ENCODE measurements around the gene SLC4A2. TPM values are rescaled to one million over a fixed set of nuclear protein-coding genes. Genes with fewer than 3 reads are reported as not detected.
A peak's percentile ranks its signal among the peaks of the same experiment; 100 is the strongest.

The SLC4A2 gene
- total RNA-seq, 1 donor from 2014 or later: 66.5 TPM

DNA sequence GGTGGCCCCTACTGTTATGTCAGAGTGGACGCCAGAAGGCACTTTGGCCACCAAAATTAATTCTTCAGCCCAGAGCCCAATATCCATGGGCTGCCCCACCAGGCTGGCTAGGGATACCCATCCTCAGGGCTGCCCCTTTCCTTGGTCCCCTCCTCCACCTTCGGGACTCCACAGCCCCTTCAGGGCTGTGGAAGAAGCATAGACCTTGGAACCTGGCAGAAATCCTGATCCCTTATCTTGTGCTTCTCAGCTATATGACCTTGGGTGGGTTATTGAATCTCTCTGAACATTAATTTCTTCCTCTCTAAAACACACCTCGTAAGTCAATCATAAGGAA, 24.4 kb downstream of the SLC4A2 start:
- H3K36me3 ChIP-seq: no peaks in the 10 kb centered on the region
- H3K27me3 ChIP-seq: no peaks in the 10 kb centered on the region
- peaks cover 62% of the 10 kb centered on the region for H3K4me1 ChIP-seq
- H3K9me3 ChIP-seq: no peaks in the 10 kb centered on the region
- TF ChIP-seq POLR2A (IDR thresholded peaks at IDR 0.05): no peak
- no peak for TF ChIP-seq POLR2AphosphoS5 (IDR thresholded peaks at IDR 0.05; ENCODE audit: insufficient read depth in 1 of 2, low read depth in 1 of 2)
- TF ChIP-seq, protein P1, sequence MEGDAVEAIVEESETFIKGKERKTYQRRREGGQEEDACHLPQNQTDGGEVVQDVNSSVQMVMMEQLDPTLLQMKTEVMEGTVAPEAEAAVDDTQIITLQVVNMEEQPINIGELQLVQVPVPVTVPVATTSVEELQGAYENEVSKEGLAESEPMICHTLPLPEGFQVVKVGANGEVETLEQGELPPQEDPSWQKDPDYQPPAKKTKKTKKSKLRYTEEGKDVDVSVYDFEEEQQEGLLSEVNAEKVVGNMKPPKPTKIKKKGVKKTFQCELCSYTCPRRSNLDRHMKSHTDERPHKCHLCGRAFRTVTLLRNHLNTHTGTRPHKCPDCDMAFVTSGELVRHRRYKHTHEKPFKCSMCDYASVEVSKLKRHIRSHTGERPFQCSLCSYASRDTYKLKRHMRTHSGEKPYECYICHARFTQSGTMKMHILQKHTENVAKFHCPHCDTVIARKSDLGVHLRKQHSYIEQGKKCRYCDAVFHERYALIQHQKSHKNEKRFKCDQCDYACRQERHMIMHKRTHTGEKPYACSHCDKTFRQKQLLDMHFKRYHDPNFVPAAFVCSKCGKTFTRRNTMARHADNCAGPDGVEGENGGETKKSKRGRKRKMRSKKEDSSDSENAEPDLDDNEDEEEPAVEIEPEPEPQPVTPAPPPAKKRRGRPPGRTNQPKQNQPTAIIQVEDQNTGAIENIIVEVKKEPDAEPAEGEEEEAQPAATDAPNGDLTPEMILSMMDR (IDR thresholded peaks at IDR 0.05): no peak
- H3K4me3 ChIP-seq: peak overlapping the region; percentile 77 to 82
- intact Hi-C loops (cut with DNase I): loop anchor here (2.0 kb wide), 1 partner anchor 55 kb away; the partner anchor contains the start of gene ABCB8
- peak overlapping the region; percentile 97 for H3K27ac ChIP-seq
- DNase-seq (ENCODE audit: extremely low spot score in 2 of 2): no peak

DNA sequence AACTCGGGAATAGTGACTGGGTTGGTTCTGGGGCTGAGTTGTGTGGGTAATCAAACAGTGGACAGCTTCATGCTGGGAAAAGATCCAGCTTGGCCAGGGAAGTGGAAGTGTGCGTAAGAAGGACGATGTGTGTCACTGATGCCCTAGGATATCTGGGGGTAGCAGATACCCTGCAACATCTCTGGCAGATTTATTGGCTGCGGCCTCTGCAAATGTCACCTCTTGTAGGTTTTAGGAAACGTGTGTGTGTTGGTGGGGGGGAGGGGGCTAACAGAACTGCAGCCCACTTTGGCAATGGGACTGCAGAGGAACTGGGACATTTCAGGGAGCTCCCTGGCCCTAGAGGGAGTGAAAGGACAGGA, 25.9 kb downstream of the SLC4A2 start:
- Histone ChIP-seq H3K27me3 (no peaks in the 10 kb centered on the region), H3K36me3 (no peaks in the 10 kb centered on the region), H3K9me3 (no peaks in the 10 kb centered on the region), H3K4me1 (peaks cover 65% of the 10 kb centered on the region), H3K4me3 (peak overlapping the region in 1 of 2 donors; percentile 80), H3K27ac (peak overlapping the region; percentile 97)
- no peak for DNase-seq (ENCODE audit: extremely low spot score in 2 of 2)
- intact Hi-C loops (cut with DNase I): no loop called here
- TF ChIP-seq POLR2A (IDR thresholded peaks at IDR 0.05) (no peak), POLR2AphosphoS5 (IDR thresholded peaks at IDR 0.05; ENCODE audit: insufficient read depth in 1 of 2, low read depth in 1 of 2) (no peak)
- TF ChIP-seq, protein P1 (IDR thresholded peaks at IDR 0.05): no peak

DNA sequence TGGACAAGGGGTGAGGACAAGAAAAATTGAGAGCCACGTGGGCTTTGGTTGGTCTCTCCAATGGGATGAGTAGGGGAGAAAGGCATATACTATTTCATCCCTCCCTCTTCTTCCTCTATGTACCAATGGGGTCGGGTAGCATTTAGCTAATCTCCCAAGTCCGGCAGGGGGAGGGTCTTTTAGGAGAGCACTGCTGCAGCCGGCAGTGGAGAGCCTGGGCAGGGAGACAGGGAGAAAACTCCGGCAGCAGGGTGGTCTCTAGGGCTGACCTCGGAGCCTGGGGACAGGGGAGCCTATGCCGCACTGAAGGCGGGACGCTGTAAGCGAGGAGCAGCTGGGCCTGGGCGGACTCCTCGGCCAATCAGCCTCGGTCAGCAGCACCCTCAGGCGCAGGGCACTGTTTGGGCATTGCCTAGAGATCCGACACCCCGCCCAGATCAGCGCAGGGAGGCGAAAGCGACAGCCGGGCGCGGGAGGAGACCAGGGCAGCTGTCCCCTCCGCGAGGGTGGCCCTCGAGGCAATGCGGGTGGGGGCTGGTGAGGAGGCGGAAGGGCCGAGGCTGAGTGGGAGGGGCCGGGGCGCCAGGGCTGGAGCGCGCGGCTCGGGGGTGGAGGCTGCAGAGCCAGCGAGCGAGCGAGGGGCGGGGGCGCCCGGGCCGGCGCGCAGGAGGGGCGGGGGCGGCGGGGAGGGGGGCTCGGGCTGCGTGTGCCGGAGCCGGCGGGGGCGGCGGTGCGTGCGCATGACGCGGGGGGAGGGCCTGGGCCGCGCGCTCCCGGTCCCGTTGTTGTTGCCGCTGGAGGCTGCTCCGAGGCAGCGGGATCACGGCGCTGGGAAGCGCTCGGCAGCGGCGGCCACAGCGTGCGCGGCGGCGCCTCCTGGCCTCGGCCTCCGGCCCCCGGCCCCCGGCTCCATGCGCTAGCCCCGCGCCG, 26.6 kb downstream of the SLC4A2 start, which contains the start of gene AGAP3:
Gene AGAP3 (plus strand): TSS at position 785 of the 930 bp plus-strand sequence. CDS start 267 bp downstream, outside the sequence.
- no peak for DNase-seq (ENCODE audit: extremely low spot score in 2 of 2)
- Histone ChIP-seq H3K4me3 (peak within 1 kb of the TSS; percentile 80 to 82), H3K4me1 (peaks cover 70% of the 10 kb centered on the region), H3K27ac (peak within 1 kb of the TSS; percentile 97), H3K36me3 (no peaks in the 10 kb centered on the region), H3K27me3 (no peaks in the 10 kb centered on the region), H3K9me3 (no peaks in the 10 kb centered on the region)
- intact Hi-C loops (cut with DNase I): loop anchor here (2.0 kb wide), 1 partner anchor 27 kb away; the partner anchor contains the start of gene SLC4A2
- TF ChIP-seq POLR2AphosphoS5 (IDR thresholded peaks at IDR 0.05; ENCODE audit: insufficient read depth in 1 of 2, low read depth in 1 of 2): peak in 1 of 2 donors; percentile 94
- TF ChIP-seq, protein P1 (IDR thresholded peaks at IDR 0.05): no peak
- peak in 1 of 2 donors; percentile 60 for TF ChIP-seq POLR2A (IDR thresholded peaks at IDR 0.05)

DNA sequence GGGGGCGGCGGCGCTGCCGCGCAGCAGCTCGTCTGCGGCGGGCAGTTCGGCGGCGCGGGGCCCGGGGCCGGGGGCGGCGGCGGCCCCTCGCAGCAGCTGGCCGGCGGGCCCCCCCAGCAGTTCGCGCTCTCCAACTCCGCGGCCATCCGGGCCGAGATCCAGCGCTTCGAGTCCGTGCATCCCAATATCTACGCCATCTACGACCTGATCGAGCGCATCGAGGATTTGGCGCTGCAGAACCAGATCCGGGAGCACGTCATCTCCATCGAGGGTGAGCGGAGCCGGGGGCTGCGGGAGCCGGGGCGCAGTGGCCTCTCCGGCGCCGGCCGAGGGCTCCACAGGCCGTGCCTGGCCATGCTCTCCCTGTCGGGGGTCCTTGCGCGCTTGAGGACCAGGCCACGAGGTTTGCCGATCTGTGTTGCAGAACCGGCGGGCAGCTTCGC, 27.4 kb downstream of the SLC4A2 start:
- H3K36me3 ChIP-seq: no peaks in the 10 kb centered on the region
- no peak for DNase-seq (ENCODE audit: extremely low spot score in 2 of 2)
- peak overlapping the region; percentile 80 to 82 for H3K4me3 ChIP-seq
- H3K4me1 ChIP-seq: peaks cover 70% of the 10 kb centered on the region
- H3K27me3 ChIP-seq: no peaks in the 10 kb centered on the region
- TF ChIP-seq POLR2AphosphoS5 (IDR thresholded peaks at IDR 0.05; ENCODE audit: insufficient read depth in 1 of 2, low read depth in 1 of 2): peak in 1 of 2 donors; percentile 9
- TF ChIP-seq, protein P1 (IDR thresholded peaks at IDR 0.05): no peak
- intact Hi-C loops (cut with DNase I): loop anchor here (2.0 kb wide), 1 partner anchor 28 kb away; the partner anchor contains the start of gene SLC4A2
- peak overlapping the region; percentile 89 for H3K27ac ChIP-seq
- H3K9me3 ChIP-seq: no peaks in the 10 kb centered on the region
